ENCODE results near the gene CNTNAP2.

DNA sequence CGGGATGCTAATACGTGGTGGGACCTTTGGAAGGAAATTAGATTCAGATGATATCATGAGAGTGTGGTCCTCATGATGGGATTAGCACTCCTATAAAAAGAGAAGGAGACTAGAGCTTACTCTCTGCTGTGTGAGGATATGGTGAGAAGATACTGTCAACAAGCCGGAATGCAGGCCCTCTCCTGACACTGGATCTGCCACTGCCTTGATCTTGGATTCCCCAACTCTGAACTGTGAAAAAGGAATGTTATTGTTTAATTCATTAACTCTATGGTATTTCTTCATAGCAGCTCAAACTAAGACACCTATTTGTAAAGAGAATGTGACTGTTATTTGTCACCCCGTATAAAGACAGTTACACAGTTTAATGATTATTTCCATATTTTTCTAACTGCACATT, 1246.5 kb downstream of the CNTNAP2 start:
- TF ChIP-seq, protein P1, sequence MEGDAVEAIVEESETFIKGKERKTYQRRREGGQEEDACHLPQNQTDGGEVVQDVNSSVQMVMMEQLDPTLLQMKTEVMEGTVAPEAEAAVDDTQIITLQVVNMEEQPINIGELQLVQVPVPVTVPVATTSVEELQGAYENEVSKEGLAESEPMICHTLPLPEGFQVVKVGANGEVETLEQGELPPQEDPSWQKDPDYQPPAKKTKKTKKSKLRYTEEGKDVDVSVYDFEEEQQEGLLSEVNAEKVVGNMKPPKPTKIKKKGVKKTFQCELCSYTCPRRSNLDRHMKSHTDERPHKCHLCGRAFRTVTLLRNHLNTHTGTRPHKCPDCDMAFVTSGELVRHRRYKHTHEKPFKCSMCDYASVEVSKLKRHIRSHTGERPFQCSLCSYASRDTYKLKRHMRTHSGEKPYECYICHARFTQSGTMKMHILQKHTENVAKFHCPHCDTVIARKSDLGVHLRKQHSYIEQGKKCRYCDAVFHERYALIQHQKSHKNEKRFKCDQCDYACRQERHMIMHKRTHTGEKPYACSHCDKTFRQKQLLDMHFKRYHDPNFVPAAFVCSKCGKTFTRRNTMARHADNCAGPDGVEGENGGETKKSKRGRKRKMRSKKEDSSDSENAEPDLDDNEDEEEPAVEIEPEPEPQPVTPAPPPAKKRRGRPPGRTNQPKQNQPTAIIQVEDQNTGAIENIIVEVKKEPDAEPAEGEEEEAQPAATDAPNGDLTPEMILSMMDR (IDR thresholded peaks at IDR 0.05) = no peak
- TF ChIP-seq POLR2A (IDR thresholded peaks at IDR 0.05) = no peak

Measured in testis (tissue), 2 donors.